ENCODE results near the gene SNED1.
A peak's percentile ranks its signal among the peaks of the same experiment; 100 is the strongest.

SNED1 gene

DNA sequence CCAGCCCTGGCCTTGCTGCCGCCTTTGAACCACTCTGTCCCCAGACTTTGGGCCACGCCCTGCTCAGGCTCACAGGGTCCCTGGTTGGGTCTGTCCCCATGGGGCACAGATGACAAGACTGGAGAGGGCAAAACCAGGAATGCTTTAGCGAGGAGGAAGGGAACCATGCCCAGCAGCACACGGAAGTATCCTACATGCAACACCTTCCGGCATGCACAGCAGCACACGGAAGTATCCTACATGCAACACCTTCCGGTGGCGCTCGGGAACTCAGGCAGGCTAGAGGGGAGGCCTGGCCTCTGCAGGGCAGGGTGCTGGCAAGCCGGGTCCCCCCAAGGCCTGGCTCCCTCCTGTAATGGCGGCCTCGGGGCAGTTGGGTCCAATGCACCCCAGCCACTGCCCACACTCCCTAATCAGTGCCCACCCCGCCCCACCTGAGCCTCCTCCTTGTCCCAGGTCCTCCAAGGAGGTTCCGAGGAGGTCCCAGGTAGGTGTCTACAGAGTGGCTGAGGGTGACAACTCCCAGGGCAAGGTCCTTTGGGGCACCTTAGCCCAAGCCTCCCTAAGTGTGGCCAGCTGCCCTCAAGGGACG is 33.6 kb upstream of the SNED1 start:
- Histone ChIP-seq H3K4me1 (peaks cover 31% of the 10 kb centered on the region), H3K4me3 (ENCODE audit: low read depth, low read length) (no peak overlapping the region), H3K27me3 (ENCODE audit: control insufficient read depth, insufficient read depth, low read length) (no peaks in the 10 kb centered on the region), H3K9ac (no peak overlapping the region), H3K27ac (no peak overlapping the region), H3K9me3 (ENCODE audit: control insufficient read depth, low read length) (no peaks in the 10 kb centered on the region), H3K4me2 (ENCODE audit: low read length) (no peak overlapping the region), H3K36me3 (ENCODE audit: control insufficient read depth, insufficient read depth, low read length) (no peaks in the 10 kb centered on the region), H3K79me2 (no peaks in the 10 kb centered on the region), H2AFZ (no peak overlapping the region)
- TF ChIP-seq, protein P1, sequence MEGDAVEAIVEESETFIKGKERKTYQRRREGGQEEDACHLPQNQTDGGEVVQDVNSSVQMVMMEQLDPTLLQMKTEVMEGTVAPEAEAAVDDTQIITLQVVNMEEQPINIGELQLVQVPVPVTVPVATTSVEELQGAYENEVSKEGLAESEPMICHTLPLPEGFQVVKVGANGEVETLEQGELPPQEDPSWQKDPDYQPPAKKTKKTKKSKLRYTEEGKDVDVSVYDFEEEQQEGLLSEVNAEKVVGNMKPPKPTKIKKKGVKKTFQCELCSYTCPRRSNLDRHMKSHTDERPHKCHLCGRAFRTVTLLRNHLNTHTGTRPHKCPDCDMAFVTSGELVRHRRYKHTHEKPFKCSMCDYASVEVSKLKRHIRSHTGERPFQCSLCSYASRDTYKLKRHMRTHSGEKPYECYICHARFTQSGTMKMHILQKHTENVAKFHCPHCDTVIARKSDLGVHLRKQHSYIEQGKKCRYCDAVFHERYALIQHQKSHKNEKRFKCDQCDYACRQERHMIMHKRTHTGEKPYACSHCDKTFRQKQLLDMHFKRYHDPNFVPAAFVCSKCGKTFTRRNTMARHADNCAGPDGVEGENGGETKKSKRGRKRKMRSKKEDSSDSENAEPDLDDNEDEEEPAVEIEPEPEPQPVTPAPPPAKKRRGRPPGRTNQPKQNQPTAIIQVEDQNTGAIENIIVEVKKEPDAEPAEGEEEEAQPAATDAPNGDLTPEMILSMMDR (IDR thresholded peaks at IDR 0.05): no peak

DNA sequence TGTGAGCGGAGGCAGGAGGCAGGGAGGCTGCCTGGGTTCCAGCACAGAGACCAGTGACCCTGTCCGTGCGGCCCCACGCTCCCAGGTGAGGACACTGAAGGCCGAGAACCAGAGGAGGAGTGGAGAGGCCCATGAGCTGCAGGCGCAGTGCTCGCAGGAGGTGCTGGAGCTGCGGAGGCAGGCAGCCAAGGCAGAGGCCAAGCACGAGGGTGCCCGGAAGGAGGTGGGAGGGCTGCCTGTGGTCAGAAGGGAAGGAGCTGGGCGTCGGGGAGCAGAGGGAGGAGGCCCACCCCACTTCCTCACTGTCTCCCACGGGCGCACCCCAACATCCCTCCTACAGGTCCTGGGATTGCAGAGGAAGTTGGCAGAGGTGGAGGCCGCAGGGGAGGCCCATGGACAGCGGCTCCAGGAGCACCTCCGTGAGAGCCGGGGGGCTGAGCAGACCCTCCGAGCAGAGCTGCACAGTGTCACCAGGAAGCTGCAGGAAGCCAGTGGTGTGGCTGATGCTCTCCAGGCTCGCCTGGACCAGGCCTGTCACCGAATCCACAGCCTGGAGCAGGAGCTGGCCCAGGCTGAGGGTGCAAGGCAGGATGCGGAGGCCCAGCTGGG is 33.0 kb upstream of the SNED1 start:
- Histone ChIP-seq H3K4me1 (peaks cover 25% of the 10 kb centered on the region), H3K36me3 (ENCODE audit: control insufficient read depth, insufficient read depth, low read length) (no peaks in the 10 kb centered on the region), H3K9ac (no peak overlapping the region), H3K79me2 (no peaks in the 10 kb centered on the region), H2AFZ (no peak overlapping the region), H3K27ac (no peak overlapping the region), H3K4me3 (ENCODE audit: low read depth, low read length) (no peak overlapping the region), H3K27me3 (ENCODE audit: control insufficient read depth, insufficient read depth, low read length) (no peaks in the 10 kb centered on the region), H3K9me3 (ENCODE audit: control insufficient read depth, low read length) (no peaks in the 10 kb centered on the region), H3K4me2 (ENCODE audit: low read length) (no peak overlapping the region)
- TF ChIP-seq, protein P1 (IDR thresholded peaks at IDR 0.05): no peak

DNA sequence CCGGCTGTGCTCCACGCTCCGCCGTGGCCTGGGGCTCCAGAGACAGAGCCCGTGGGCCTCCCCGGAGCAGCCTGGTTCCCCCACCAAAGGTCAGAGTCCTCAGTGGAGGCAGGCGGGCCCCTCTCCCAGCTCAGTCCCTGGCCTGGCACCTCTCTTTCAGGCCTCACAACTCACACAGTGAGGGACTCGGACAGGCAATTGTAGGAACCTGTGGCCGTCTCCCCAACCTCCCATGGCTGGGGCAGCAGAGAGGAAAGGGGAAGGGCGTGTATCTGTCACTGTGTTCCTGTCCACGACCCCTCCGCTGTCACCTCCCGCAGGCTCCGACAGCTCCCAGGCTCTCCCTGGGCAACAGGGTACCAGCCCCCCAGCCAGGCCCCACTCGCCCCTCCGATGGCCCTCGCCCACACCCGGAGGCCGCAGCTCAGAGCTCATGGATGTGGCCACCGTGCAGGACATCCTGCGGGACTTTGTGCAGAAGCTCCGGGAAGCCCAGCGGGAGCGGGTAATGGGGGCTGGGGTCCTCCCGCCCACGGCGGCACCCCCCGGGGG is 32.4 kb upstream of the SNED1 start:
- H3K4me3 ChIP-seq (ENCODE audit: low read depth, low read length): no peak overlapping the region
- no peak overlapping the region for H2AFZ ChIP-seq
- no peaks in the 10 kb centered on the region for H3K36me3 ChIP-seq (ENCODE audit: control insufficient read depth, insufficient read depth, low read length)
- H3K27ac ChIP-seq: no peak overlapping the region
- H3K27me3 ChIP-seq (ENCODE audit: control insufficient read depth, insufficient read depth, low read length): no peaks in the 10 kb centered on the region
- TF ChIP-seq, protein P1 (IDR thresholded peaks at IDR 0.05): no peak
- H3K79me2 ChIP-seq: no peaks in the 10 kb centered on the region
- no peaks in the 10 kb centered on the region for H3K9me3 ChIP-seq (ENCODE audit: control insufficient read depth, low read length)
- no peak overlapping the region for H3K9ac ChIP-seq
- H3K4me1 ChIP-seq: peaks cover 21% of the 10 kb centered on the region
- H3K4me2 ChIP-seq (ENCODE audit: low read length): no peak overlapping the region

DNA sequence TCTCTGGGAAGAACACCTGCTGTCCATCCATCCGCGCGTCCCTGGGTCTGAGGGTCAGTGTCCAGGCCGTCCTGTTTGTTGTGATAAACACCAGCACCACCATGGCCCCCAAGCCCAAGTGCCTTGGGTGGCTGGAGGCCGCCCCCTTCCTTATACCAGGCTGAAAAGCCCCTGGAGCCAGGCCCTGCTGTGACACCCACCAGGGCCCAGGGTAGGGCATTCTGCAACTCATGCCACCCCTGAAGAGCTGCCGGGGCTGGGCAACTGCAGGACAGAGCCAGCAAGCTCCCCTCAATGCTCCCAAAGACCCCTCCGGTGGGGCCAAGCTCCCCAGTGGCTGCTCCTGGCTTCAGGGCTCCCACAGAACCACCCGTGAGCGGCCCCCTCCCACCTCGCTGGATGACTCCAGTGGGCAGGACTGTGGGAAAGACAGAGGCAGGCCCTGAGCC is 31.9 kb upstream of the SNED1 start:
- peaks cover 16% of the 10 kb centered on the region for H3K4me1 ChIP-seq
- H3K27me3 ChIP-seq (ENCODE audit: control insufficient read depth, insufficient read depth, low read length): no peaks in the 10 kb centered on the region
- H3K9ac ChIP-seq: no peak overlapping the region
- no peaks in the 10 kb centered on the region for H3K36me3 ChIP-seq (ENCODE audit: control insufficient read depth, insufficient read depth, low read length)
- no peak overlapping the region for H3K27ac ChIP-seq
- peak overlapping the region; percentile 34 for H3K4me3 ChIP-seq (ENCODE audit: low read depth, low read length)
- no peak overlapping the region for H2AFZ ChIP-seq
- H3K4me2 ChIP-seq (ENCODE audit: low read length): peak overlapping the region; percentile 53
- H3K79me2 ChIP-seq: no peaks in the 10 kb centered on the region
- TF ChIP-seq, protein P1 (IDR thresholded peaks at IDR 0.05): no peak
- no peaks in the 10 kb centered on the region for H3K9me3 ChIP-seq (ENCODE audit: control insufficient read depth, low read length)
